Central memory CD8-positive, alpha-beta T cell (primary cell): Measurements from ENCODE around the gene TEX53.
A peak's percentile ranks its signal among the peaks of the same experiment; 100 is the strongest.

ENCODE experiments used
- ATAC-seq: fragments of 150-1000 bp; cut with Tn5 transposase; replicated peaks from 2 replicates; pipeline ENCODE4 v1.10.0; 2022; ENCODE audit warnings: mild to moderate bottlenecking, moderate FRiP score, moderate number of reproducible peaks; ENCODE audit not compliant: poor library complexity, severe bottlenecking; ENCODE audit errors: extremely low read depth
- DNase-seq, 2 donors: peaks; one replicate each; pipeline ENCODE4 v3.0.0; 2021; ENCODE audit warnings: low spot score in 2 of 2
- H3K27ac Mint-ChIP-seq: one replicate; pipeline ENCODE4 v1.8.0; 2022; ENCODE audit warnings: low read depth, mild to moderate bottlenecking, moderate library complexity, mixed read lengths
- H3K27me3 Mint-ChIP-seq: one replicate; pipeline ENCODE4 v1.8.0; 2022; ENCODE audit warnings: mixed read lengths
- H3K36me3 Mint-ChIP-seq: one replicate; pipeline ENCODE4 v1.8.0; 2022; ENCODE audit warnings: mild to moderate bottlenecking, moderate library complexity, mixed read lengths; ENCODE audit not compliant: insufficient read depth
- H3K4me1 Mint-ChIP-seq: one replicate; pipeline ENCODE4 v1.8.0; 2022; ENCODE audit warnings: mixed read lengths
- H3K4me3 Mint-ChIP-seq: one replicate; pipeline ENCODE4 v1.8.0; 2022; ENCODE audit warnings: mild to moderate bottlenecking, moderate library complexity, mixed read lengths
- H3K9me3 Mint-ChIP-seq: one replicate; pipeline ENCODE4 v1.8.0; 2022; ENCODE audit warnings: mixed read lengths

The TEX53 gene

DNA sequence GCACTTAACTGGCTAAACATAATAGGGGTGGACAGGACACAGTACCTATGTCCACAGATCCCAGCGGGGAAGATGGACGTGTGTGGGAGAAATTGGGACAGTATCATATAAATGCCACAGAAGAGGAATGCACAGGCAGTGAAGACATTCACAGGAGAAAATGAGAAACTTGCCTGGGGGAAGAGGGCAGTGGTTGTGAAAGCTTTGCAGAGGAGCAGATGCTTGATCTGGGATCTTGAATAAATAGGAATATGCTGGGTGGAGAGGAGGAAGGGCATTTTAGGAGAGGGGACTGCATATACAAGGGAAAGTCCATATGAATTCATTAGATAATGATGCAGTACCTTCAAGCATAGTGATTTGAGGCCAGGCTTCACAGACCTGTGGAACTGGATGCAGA lies 32.9 kb downstream of the TEX53 start:
- Mint-ChIP-seq H3K27ac (no peak overlapping the region), H3K27me3 (no peaks in the 10 kb centered on the region), H3K36me3 (peaks cover 20% of the 10 kb centered on the region), H3K4me1 (peaks cover 10% of the 10 kb centered on the region), H3K4me3 (no peak overlapping the region), H3K9me3 (no peaks in the 10 kb centered on the region)
- ATAC-seq (no peak), DNase-seq (no peak)

DNA sequence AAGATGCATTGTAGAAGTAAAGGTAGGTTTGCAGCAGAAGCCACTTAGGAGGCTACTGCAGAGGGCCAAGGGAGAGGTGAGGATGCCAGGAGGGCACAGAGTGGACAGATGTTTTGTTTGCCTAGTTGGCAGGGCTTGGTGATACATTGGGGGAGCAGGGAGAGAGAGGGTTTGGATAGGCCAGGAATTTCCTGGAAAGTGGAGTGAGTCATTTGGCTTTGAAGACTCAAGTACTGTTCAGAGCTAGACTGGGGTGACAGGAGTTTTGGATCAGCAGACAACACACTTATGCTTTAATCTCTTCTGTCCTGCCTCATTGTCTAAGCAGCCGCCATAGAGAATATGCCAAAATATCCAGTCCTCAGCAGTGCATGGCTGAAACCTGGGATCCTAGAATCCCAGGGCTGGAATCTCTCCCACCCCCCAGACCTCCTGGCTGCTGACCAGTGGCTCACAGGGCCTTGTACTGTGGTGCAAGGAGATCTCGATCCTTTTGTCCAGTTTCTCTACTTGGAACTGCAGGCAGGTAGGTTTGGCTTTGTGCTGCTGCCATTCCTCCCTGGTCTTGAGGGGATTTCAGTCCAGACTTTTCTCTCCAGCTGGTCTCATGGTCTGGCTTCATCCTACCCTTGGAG lies 35.5 kb downstream of the TEX53 start:
- H3K4me3 Mint-ChIP-seq, result no peak overlapping the region
- no peaks in the 10 kb centered on the region for H3K27me3 Mint-ChIP-seq
- no peak overlapping the region for H3K27ac Mint-ChIP-seq
- no peaks in the 10 kb centered on the region for H3K9me3 Mint-ChIP-seq
- DNase-seq (no peak), ATAC-seq (no peak)
- peaks cover 20% of the 10 kb centered on the region for H3K36me3 Mint-ChIP-seq
- H3K4me1 Mint-ChIP-seq, result peaks cover 10% of the 10 kb centered on the region

DNA sequence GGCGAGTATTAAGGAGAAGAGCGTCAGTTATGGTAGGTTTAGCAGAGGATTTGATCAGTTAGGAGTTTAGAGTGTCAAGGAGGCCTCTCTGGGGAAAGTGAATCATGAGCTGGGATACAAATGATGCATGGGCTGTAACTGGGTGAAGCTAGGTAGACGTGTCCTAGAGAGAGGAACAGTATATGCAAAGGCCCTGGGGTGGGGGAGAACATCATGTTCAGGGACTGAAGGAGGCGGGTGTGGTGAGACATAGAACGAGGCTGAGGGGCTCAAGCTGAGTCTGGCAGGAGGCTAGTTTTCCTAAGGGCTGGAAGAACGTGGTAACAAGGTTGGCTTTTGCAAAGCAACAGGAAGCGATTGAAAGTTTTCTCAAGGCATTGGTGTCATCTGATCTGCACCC lies 36.0 kb downstream of the TEX53 start:
- Mint-ChIP-seq H3K27me3 (no peaks in the 10 kb centered on the region), H3K36me3 (peaks cover 18% of the 10 kb centered on the region), H3K9me3 (no peaks in the 10 kb centered on the region), H3K4me1 (peaks cover 15% of the 10 kb centered on the region), H3K4me3 (no peak overlapping the region), H3K27ac (no peak overlapping the region)
- ATAC-seq, result no peak
- DNase-seq, result no peak

DNA sequence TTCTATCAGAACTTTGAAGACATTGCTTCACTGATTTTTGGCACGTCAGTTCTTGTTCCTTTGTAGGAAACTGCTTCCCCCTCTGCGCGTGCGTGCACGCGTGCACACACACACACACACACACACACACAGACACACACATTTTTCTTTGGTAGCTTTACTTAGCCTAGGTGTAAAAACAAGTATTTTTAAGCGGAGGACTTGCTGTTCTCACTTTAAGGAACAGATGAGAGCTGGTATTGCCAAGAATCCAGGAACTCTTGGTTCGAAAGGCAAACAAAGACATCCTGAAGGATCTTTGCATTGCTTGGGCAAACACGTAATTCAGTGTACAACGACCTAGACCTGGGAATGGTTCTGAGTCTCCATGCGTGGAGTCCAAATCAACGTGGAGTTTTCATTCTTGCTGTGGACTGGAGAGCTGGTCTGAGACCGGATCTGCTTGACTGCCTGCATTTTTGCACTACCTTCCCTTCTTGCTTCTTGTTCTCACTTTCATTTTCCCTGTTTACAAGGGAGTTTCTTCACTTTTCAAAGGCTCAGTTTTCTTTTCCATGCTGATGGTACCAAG lies 38.3 kb downstream of the TEX53 start:
- no peaks in the 10 kb centered on the region for H3K9me3 Mint-ChIP-seq
- peaks cover 13% of the 10 kb centered on the region for H3K36me3 Mint-ChIP-seq
- H3K27ac Mint-ChIP-seq, result peak overlapping the region; percentile 66
- peaks cover 22% of the 10 kb centered on the region for H3K4me1 Mint-ChIP-seq
- DNase-seq, result no peak
- no peak for ATAC-seq
- no peaks in the 10 kb centered on the region for H3K27me3 Mint-ChIP-seq
- peak overlapping the region; percentile 10 for H3K4me3 Mint-ChIP-seq

DNA sequence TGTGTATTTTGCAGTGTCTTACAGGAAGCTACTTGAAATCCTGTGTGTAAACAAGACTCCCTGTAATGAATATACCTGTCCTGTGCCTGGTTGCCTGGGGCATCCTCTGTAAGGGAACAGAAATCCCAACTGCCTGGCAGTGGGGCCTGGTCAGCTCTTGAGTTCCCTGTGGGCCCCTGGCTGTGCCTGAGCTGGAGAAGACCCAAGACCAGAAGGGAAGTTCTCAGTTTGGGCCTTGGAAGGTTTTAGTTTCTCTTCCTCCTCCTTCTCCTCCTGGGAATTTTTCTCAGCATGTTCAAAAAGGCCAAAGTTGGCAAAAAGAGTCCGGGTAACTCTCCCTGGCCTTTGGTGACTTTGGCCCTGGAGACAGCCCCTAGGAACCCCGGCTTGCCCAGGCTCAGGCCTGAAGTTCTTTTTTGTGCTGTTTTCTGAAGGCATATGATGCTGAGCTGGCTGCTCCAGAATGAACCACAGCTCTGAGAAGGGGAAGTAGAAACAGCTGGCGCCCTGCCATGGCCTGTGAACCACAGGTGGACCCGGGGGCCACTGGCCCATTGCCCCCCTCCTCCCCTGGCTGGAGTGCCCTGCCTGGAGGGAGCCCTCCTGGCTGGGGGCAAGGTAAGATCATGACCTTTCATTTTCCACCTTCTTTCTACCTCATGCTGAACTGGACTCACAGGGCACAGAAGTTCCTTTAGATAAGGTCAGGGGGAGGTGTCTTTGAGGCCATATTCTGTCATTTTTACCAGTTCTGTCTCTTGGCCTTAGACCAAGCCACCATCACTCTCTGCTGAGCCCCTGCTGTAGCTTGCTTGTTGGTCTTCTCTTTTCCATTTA lies 40.7 kb downstream of the TEX53 start:
- H3K36me3 Mint-ChIP-seq, result peaks cover 11% of the 10 kb centered on the region
- H3K4me3 Mint-ChIP-seq, result no peak overlapping the region
- peaks cover 44% of the 10 kb centered on the region for H3K4me1 Mint-ChIP-seq
- peak overlapping the region; percentile 76 for H3K27ac Mint-ChIP-seq
- no peak for DNase-seq
- ATAC-seq, result no peak
- H3K9me3 Mint-ChIP-seq, result no peaks in the 10 kb centered on the region
- H3K27me3 Mint-ChIP-seq, result no peaks in the 10 kb centered on the region

DNA sequence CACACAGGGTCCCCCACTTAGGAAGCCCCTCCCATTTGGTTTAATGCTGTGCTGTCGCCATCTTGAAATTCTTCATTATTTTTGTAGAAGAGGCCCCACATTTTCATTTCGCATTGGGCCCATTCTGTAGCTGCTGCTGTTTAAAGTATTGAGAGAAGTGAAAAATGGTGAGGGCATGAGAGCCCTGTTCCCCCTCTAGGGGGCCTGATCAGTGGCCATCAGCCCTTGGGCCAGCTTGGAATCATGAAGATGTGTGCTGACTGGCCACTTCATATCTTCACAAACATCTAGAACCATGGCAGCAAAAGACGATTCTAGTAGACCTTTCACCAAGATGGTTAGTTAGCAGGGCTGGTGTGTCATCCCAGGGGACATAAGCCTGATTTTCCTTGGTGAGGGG lies 43.2 kb downstream of the TEX53 start:
- ATAC-seq (no peak), DNase-seq (no peak)
- H3K4me3 Mint-ChIP-seq, result no peak overlapping the region
- H3K9me3 Mint-ChIP-seq, result no peaks in the 10 kb centered on the region
- H3K27me3 Mint-ChIP-seq, result no peaks in the 10 kb centered on the region
- peaks cover 11% of the 10 kb centered on the region for H3K36me3 Mint-ChIP-seq
- H3K4me1 Mint-ChIP-seq, result peaks cover 49% of the 10 kb centered on the region
- H3K27ac Mint-ChIP-seq, result no peak overlapping the region

DNA sequence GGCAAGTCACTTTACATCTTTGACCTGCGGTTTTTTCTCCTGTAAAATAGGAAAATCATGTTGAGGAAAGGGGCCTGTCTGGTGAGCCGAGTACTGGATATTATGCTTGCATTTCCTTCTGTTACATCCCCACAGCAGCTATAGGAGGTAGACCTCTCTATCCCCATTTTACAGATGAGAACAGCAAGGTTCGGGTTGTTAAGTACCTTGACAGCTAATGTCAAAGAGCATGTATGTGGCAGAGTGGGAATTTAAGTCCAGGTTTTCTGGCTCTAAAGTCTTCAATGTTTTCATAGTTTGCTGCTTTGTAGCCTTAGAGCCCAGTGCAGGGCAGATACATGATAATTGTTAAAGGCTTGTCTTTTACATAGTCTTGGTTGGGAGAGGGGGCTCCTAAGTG lies 43.7 kb downstream of the TEX53 start:
- Mint-ChIP-seq H3K4me1 (peaks cover 50% of the 10 kb centered on the region), H3K9me3 (no peaks in the 10 kb centered on the region), H3K27ac (peak overlapping the region; percentile 32), H3K27me3 (no peaks in the 10 kb centered on the region), H3K36me3 (peaks cover 11% of the 10 kb centered on the region), H3K4me3 (no peak overlapping the region)
- ATAC-seq, result no peak
- no peak for DNase-seq

DNA sequence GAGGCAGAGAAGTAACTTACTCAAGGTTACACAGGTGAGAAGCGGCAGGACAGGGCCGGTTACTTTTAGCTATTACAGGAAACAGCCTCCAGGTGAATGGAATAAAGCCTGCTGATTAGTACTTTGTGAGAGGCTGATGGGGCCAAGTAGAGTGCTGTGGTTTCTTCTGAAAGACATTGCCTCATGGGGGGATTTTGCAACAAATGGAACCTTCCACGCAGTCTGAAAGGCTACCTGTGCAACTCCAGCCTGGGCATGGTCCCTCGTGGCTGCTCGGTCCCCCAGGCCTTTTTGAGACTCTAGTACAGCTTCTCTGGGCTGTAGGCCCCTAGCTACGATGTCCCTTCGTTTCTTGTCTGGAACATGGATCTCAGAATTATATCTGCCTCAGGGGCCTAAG lies 44.5 kb downstream of the TEX53 start:
- Mint-ChIP-seq H3K9me3 (no peaks in the 10 kb centered on the region), H3K27me3 (no peaks in the 10 kb centered on the region), H3K4me1 (peaks cover 50% of the 10 kb centered on the region), H3K4me3 (peak overlapping the region; percentile 82), H3K27ac (peak overlapping the region; percentile 32), H3K36me3 (peaks cover 5% of the 10 kb centered on the region)
- ATAC-seq (no peak), DNase-seq (no peak)

DNA sequence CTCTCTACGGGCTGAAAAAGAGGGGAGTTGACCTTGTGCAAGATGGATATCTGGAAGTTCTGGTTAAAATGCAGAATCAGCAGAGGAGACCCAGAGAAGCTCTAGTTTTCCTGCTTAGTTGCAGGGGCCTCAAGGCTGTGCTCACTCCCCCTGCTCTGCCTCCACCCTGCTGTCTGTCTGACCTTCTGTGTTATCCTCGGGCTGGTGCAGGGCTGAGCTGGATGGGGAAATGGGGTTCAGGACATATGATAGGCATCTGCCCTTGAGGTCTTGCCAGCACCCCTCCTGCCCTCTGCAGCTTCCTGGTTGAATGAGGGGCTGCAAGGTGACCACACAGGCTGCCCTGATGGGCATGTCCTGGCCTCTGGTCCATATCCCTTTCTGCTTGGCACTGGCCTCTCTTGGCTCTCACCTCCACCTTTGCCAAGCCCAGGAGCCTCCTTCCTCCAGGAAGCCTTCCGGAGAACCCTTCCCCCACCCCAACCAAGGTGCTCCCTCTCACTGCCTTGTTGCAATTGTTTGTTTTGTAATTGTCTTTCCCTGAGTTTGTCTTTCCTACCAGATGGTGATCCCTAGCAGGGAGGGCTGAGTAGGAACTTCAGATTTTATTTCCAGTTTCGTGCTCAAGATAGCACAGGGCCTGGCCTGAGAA lies 45.2 kb downstream of the TEX53 start:
- H3K4me3 Mint-ChIP-seq, result peak overlapping the region; percentile 82
- H3K27ac Mint-ChIP-seq, result peak overlapping the region; percentile 91
- no peak for ATAC-seq
- H3K4me1 Mint-ChIP-seq, result peaks cover 50% of the 10 kb centered on the region
- no peaks in the 10 kb centered on the region for H3K9me3 Mint-ChIP-seq
- DNase-seq, result no peak
- H3K27me3 Mint-ChIP-seq, result no peaks in the 10 kb centered on the region
- H3K36me3 Mint-ChIP-seq, result peaks cover 4% of the 10 kb centered on the region

DNA sequence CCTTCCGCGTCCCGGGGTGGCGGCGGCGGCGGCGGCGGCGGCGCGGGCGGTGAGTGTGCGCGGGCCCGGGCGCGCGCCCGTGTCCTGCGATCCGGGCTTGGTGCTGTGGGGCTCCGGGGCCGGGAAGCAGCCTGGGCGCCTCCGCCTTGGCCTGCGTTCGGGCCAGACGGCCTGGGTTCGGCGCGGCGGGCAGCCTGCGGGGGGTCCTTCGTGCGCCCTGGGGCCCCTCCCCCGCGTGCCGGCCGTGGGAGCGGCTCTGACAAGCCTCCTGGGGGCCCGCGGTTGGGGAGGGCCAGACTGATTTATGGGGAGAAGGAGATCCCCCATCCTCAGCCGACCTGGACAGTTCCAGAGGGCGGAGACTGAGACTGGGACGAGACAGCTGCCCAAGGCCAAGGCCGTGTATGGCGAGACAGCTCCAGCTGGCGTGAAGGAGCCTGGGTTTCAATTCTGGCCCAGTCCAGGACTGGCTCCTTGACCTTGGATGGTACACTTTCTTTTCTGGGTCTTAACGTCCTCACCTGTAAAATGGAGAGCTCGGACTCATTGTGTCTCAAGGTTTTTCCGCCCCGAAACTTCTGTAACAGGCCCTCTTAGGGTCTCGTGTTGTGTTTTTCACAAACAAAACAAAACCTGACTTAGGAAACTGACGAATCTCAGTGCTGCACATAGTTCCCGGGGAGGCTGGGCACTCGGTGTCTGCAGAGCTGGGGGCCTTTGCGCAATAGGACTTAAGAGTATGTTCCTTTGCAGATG lies 45.9 kb downstream of the TEX53 start:
- H3K4me3 Mint-ChIP-seq, result peak overlapping the region; percentile 82
- H3K9me3 Mint-ChIP-seq, result no peaks in the 10 kb centered on the region
- peaks cover 46% of the 10 kb centered on the region for H3K4me1 Mint-ChIP-seq
- H3K27ac Mint-ChIP-seq, result peak overlapping the region; percentile 91
- no peak for DNase-seq
- H3K36me3 Mint-ChIP-seq, result peaks cover 7% of the 10 kb centered on the region
- no peaks in the 10 kb centered on the region for H3K27me3 Mint-ChIP-seq
- peak; percentile 70 for ATAC-seq

DNA sequence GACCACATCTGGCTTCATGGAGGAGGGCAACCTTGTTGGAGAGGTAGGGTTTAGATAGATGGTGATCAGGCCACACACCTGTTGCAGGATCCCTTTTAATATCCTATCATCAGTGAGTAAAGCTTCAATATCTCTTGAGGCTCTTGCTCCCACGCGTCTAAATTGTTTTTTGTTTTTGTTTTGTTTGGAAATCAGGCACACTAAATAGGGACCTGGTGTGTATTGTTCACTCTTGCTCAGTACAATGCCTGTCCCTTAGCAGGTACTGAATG lies 49.1 kb downstream of the TEX53 start:
- no peak overlapping the region for H3K27ac Mint-ChIP-seq
- H3K4me3 Mint-ChIP-seq, result no peak overlapping the region
- peaks cover 7% of the 10 kb centered on the region for H3K36me3 Mint-ChIP-seq
- H3K27me3 Mint-ChIP-seq, result no peaks in the 10 kb centered on the region
- no peaks in the 10 kb centered on the region for H3K9me3 Mint-ChIP-seq
- ATAC-seq (no peak), DNase-seq (no peak)
- peaks cover 30% of the 10 kb centered on the region for H3K4me1 Mint-ChIP-seq
